HepG2 (cell line): ENCODE results near the gene RALY. TPM values are rescaled to one million over a fixed set of nuclear protein-coding genes. Genes with fewer than 3 reads are reported as not detected.

ENCODE experiments used
- GTF2F1 ChIP-seq: fragments of 150-350 bp; IDR thresholded peaks from 2 replicates; pipeline ENCODE4 v1.6.1; 2014; ENCODE audit warnings: low read length
- HHEX ChIP-seq: IDR thresholded peaks from 2 replicates; pipeline ENCODE4 v1.6.1; 2016; ENCODE audit warnings: control low read depth
- HIVEP1 ChIP-seq: sonication (generic); formaldehyde crosslinking; IDR thresholded peaks from 2 replicates; pipeline ENCODE4 v1.4.0; 2020; ENCODE audit warnings: mild to moderate bottlenecking, missing genetic modification reagents
- KDM1A ChIP-seq: IDR thresholded peaks from 2 replicates; pipeline ENCODE4 v1.6.1; 2016; ENCODE audit warnings: missing compliant biosample characterization
- KDM4B ChIP-seq: sonication (generic); formaldehyde crosslinking; IDR thresholded peaks from 2 replicates; pipeline ENCODE4 v1.4.0; 2020; ENCODE audit warnings: missing genetic modification reagents
- KLF11 ChIP-seq: IDR thresholded peaks from 2 replicates; pipeline ENCODE4 v1.6.1; 2016; ENCODE audit warnings: missing compliant biosample characterization
- MED8 ChIP-seq: sonication (generic); formaldehyde crosslinking; IDR thresholded peaks from 2 replicates; pipeline ENCODE4 v1.8.1; 2023; ENCODE audit warnings: mild to moderate bottlenecking, missing genetic modification reagents; ENCODE audit not compliant: insufficient replicate concordance
- NCOA1 ChIP-seq: sonication (generic); formaldehyde crosslinking; IDR thresholded peaks from 2 replicates; pipeline ENCODE4 v1.9.0; 2021; ENCODE audit warnings: missing genetic modification reagents
- PCBP2 ChIP-seq: fragments of 200-400 bp; formaldehyde crosslinking; optimal IDR thresholded peaks from 2 replicates; pipeline ENCODE3; 2018; ENCODE audit warnings: low read length, low read depth; ENCODE audit not compliant: poor library complexity, severe bottlenecking
- RCOR2 ChIP-seq: IDR thresholded peaks from 2 replicates; pipeline ENCODE4 v1.6.1; 2016; ENCODE audit warnings: missing biosample characterization, missing genetic modification reagents
- SMAD9 ChIP-seq: sonication (generic); formaldehyde crosslinking; IDR thresholded peaks from 2 replicates; pipeline ENCODE4 v1.5.1; 2020; ENCODE audit warnings: mild to moderate bottlenecking, missing genetic modification reagents
- ZBTB1 ChIP-seq: sonication (generic); formaldehyde crosslinking; IDR thresholded peaks from 2 replicates; pipeline ENCODE4 v1.4.0; 2020; ENCODE audit warnings: missing genetic modification reagents, borderline replicate concordance
- ZNF337 ChIP-seq: sonication (generic); formaldehyde crosslinking; IDR thresholded peaks from 2 replicates; pipeline ENCODE4 v1.5.1; 2020; ENCODE audit warnings: missing genetic modification reagents, low read depth, mild to moderate bottlenecking, borderline replicate concordance
- ZNF598 ChIP-seq: sonication (generic); formaldehyde crosslinking; IDR thresholded peaks from 2 replicates; pipeline ENCODE4 v1.5.1; 2020; ENCODE audit warnings: mild to moderate bottlenecking, missing genetic modification reagents, borderline replicate concordance
- ZNF772 ChIP-seq: sonication (generic); formaldehyde crosslinking; IDR thresholded peaks from 2 replicates; pipeline ENCODE4 v1.5.0; 2020; ENCODE audit warnings: mild to moderate bottlenecking, missing genetic modification reagents
- polyA plus RNA-seq, 8 experiments: library from polyadenylated mRNA; depleted of rRNA in 3 of 8; stranded (reverse) in 7 of 8; unstranded in 1 of 8; fragments of >200 nt; fragmentation: Illumina TruSeq in 4 of 8; extraction: Trizol in 4 of 8; gene quantifications; 2 replicates each; pipeline versions ENCODE4 v1.2.1 to v1.2.3, GENCODE V29; 2011 to 2016; ENCODE audit warnings: low read depth in 4 of 8, missing spikeins in 1 of 8, mixed read lengths in 1 of 8; ENCODE audit not compliant: insufficient read depth in 1 of 8
- total RNA-seq, 5 experiments: library from RNA; depleted of rRNA; stranded (reverse); fragments of >200 nt; fragmentation: Illumina TruSeq; extraction: Trizol; gene quantifications; 2 replicates each; pipeline ENCODE4 v1.2.3, GENCODE V29; 2016; ENCODE audit warnings: low read depth in 1 of 5
- TF ChIP-seq, protein P1 (sequence below): sonication (generic); formaldehyde crosslinking; IDR thresholded peaks from 2 replicates; pipeline ENCODE4 v1.5.1; 2020; ENCODE audit warnings: missing genetic modification reagents, mild to moderate bottlenecking, borderline replicate concordance
- TF ChIP-seq, protein P2 (sequence below): IDR thresholded peaks from 2 replicates; pipeline ENCODE4 v1.6.1; 2016; ENCODE audit warnings: mild to moderate bottlenecking
- TF ChIP-seq, protein P3 (sequence below): sonication (generic); formaldehyde crosslinking; IDR thresholded peaks from 2 replicates; pipeline ENCODE4 v1.9.0; 2022; ENCODE audit warnings: low read depth, missing genetic modification reagents

The RALY gene
- total and polyA plus RNA-seq, 2 of the 13 experiments (the other 11 are each of a cell fraction or from before 2014, with no cell fraction given), result 178 to 186 TPM

DNA sequence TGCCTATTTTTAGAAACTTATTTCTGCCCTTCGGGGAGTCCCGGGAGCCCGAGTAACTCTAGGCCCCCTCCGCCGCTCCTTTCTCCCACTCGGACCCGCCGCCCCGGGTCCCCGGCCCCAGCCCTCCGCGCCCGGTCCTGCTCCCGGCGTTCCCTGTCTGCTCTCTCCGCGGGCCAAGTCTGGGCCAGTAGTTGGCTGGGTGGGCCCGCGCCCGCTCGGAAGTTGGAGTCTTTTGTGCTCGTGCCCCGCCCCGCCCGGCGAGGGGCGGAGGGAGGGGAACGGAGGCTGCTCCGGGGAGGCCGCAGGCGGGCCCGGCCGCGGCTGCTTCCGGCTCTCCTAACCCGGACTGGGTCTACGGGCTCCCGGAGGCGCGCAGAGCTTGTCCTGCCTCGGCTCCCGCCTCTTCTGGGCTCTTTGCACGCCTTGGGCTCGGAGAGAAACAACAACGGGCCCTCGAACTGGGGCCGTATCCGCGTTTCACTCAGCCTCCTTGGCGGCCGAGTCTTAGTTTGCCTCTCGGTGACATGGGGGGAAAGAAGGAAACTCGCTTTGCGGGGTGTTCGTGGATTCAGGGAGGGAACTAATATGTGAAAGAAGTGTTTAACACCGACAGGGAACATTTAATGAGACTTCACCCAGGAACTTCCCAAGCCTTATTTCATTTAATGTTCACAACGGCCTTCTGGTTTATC is 657 bp downstream of the RALY start (continued):
- TF ChIP-seq, protein P1, sequence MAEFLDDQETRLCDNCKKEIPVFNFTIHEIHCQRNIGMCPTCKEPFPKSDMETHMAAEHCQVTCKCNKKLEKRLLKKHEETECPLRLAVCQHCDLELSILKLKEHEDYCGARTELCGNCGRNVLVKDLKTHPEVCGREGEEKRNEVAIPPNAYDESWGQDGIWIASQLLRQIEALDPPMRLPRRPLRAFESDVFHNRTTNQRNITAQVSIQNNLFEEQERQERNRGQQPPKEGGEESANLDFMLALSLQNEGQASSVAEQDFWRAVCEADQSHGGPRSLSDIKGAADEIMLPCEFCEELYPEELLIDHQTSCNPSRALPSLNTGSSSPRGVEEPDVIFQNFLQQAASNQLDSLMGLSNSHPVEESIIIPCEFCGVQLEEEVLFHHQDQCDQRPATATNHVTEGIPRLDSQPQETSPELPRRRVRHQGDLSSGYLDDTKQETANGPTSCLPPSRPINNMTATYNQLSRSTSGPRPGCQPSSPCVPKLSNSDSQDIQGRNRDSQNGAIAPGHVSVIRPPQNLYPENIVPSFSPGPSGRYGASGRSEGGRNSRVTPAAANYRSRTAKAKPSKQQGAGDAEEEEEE, result 0 out of 2 replicates have a peak, but pooled peaks have one; percentile 19
- TF ChIP-seq MED8 (CRISPR knock-in tag), result peak; percentile 28
- TF ChIP-seq HIVEP1 (CRISPR knock-in tag), result peak; percentile 91
- TF ChIP-seq PCBP2, result no peak
- TF ChIP-seq KDM1A (CRISPR knock-in tag), result no peak
- TF ChIP-seq, protein P2, sequence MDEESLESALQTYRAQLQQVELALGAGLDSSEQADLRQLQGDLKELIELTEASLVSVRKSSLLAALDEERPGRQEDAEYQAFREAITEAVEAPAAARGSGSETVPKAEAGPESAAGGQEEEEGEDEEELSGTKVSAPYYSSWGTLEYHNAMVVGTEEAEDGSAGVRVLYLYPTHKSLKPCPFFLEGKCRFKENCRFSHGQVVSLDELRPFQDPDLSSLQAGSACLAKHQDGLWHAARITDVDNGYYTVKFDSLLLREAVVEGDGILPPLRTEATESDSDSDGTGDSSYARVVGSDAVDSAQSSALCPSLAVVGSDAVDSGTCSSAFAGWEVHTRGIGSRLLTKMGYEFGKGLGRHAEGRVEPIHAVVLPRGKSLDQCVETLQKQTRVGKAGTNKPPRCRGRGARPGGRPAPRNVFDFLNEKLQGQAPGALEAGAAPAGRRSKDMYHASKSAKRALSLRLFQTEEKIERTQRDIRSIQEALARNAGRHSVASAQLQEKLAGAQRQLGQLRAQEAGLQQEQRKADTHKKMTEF, result peak; percentile 90
- no peak for TF ChIP-seq GTF2F1
- no peak for TF ChIP-seq RCOR2 (CRISPR knock-in tag)
- TF ChIP-seq, protein P3, sequence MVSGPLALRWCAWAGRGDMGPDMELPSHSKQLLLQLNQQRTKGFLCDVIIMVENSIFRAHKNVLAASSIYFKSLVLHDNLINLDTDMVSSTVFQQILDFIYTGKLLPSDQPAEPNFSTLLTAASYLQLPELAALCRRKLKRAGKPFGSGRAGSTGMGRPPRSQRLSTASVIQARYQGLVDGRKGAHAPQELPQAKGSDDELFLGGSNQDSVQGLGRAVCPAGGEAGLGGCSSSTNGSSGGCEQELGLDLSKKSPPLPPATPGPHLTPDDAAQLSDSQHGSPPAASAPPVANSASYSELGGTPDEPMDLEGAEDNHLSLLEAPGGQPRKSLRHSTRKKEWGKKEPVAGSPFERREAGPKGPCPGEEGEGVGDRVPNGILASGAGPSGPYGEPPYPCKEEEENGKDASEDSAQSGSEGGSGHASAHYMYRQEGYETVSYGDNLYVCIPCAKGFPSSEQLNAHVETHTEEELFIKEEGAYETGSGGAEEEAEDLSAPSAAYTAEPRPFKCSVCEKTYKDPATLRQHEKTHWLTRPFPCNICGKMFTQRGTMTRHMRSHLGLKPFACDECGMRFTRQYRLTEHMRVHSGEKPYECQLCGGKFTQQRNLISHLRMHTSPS (CRISPR knock-in tag), result 0 out of 2 replicates have a peak, but pooled peaks have one; percentile 9
- TF ChIP-seq ZNF337 (CRISPR knock-in tag), result peak; percentile 51; the same call in 1 of the 2 replicates
- no peak for TF ChIP-seq HHEX (CRISPR knock-in tag)
- TF ChIP-seq NCOA1 (CRISPR knock-in tag), result peak; percentile 93; the same call in 1 of the 2 replicates
- 0 out of 2 replicates have a peak, but pooled peaks have one; percentile 13 for TF ChIP-seq ZBTB1 (CRISPR knock-in tag)
- TF ChIP-seq ZNF598 (CRISPR knock-in tag), result no peak
- 0 out of 2 replicates have a peak, but pooled peaks have one; percentile 23 for TF ChIP-seq KDM4B (CRISPR knock-in tag)
- TF ChIP-seq SMAD9 (CRISPR knock-in tag), result peak; percentile 72
- TF ChIP-seq ZNF772, result peak; percentile 73; the same call in 1 of the 2 replicates
- TF ChIP-seq KLF11 (CRISPR knock-in tag), result 0 out of 2 replicates have a peak, but pooled peaks have one; percentile 16
